Body of pancreas (tissue), 4 donors: ENCODE data around the gene LIPC.

ENCODE experiments used
- POLR2A ChIP-seq, 3 donors: fragments of 450-650 bp; IDR thresholded peaks; one replicate each; pipeline ENCODE4 v1.6.1; 2016; ENCODE audit warnings: antibody characterized with exemption in 3 of 3, mild to moderate bottlenecking in 2 of 3
- TF ChIP-seq, protein P1 (sequence below), 7 experiments: fragments of 450-650 bp in 4 of 7; fragments of 200-600 bp in 3 of 7; sonication (generic) in 3 of 7; IDR thresholded peaks; one replicate each; pipeline ENCODE4 v1.5.1; 2016 to 2019; ENCODE audit warnings: antibody characterized with exemption in 7 of 7

DNA sequence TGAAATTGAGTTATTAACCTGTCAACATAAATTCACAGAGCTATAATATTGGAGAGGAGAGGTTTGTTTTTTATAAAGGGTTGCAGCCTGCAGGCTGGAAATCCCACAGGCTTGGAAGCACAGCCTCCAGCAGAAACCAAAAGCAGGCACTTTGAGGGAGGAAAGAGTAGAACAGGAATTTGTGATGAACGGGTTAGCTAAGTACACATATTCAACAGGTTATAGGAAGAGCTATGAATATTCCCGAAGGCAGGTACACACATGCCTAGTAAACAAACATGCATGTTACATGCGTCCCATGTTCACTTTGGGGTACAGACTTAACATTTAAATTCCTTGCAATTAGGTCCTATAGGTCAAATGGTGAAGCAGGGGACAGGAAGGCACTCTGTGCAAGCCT, 25.9 kb upstream of the LIPC start:
- TF ChIP-seq, protein P1, sequence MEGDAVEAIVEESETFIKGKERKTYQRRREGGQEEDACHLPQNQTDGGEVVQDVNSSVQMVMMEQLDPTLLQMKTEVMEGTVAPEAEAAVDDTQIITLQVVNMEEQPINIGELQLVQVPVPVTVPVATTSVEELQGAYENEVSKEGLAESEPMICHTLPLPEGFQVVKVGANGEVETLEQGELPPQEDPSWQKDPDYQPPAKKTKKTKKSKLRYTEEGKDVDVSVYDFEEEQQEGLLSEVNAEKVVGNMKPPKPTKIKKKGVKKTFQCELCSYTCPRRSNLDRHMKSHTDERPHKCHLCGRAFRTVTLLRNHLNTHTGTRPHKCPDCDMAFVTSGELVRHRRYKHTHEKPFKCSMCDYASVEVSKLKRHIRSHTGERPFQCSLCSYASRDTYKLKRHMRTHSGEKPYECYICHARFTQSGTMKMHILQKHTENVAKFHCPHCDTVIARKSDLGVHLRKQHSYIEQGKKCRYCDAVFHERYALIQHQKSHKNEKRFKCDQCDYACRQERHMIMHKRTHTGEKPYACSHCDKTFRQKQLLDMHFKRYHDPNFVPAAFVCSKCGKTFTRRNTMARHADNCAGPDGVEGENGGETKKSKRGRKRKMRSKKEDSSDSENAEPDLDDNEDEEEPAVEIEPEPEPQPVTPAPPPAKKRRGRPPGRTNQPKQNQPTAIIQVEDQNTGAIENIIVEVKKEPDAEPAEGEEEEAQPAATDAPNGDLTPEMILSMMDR (IDR thresholded peaks at IDR 0.05): no peak
- no peak for TF ChIP-seq POLR2A (IDR thresholded peaks at IDR 0.05)
